Hindlimb muscle (tissue), 1 donor: ENCODE results near the gene PCDHGA7. TPM values are rescaled to one million over a fixed set of nuclear protein-coding genes. Genes with fewer than 3 reads are reported as not detected.
"Not testable (repeated sequence)": the region's sequence is repeated elsewhere in the genome, so short reads cannot be mapped to it uniquely, and the experiment has no call there.

Source experiments
- DNase-seq: peaks from one replicate; pipeline ENCODE4 v3.0.0-alpha.2; 2013
- polyA plus RNA-seq: library from polyadenylated mRNA; unstranded; fragments of 120-200 nt; gene quantifications from one replicate; pipeline ENCODE4 v1.2.1, GENCODE V29; 2013; ENCODE audit not compliant: insufficient read length

Gene PCDHGA7
- polyA plus RNA-seq, 1 donor = 1.6 TPM

DNA sequence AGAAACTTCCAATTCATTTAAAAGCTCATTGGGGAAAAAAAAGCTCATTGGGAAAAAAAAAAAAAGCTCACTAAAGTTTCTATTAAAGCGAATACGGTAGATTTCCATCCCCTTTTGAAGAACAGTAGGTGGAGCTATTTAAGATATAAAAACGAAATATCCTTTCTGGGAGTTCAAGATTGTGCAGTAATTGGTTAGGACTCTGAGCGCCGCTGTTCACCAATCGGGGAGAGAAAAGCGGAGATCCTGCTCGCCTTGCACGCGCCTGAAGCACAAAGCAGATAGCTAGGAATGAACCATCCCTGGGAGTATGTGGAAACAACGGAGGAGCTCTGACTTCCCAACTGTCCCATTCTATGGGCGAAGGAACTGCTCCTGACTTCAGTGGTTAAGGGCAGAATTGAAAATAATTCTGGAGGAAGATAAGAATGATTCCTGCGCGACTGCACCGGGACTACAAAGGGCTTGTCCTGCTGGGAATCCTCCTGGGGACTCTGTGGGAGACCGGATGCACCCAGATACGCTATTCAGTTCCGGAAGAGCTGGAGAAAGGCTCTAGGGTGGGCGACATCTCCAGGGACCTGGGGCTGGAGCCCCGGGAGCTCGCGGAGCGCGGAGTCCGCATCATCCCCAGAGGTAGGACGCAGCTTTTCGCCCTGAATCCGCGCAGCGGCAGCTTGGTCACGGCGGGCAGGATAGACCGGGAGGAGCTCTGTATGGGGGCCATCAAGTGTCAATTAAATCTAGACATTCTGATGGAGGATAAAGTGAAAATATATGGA is 48.0 kb downstream of the PCDHGA7 start, which contains the start of gene PCDHGA12:
PCDHGA12 (plus strand) TSS at position 176 of the 782 bp plus-strand sequence; CDS start at position 429, 253 bp downstream.
- peak; percentile 15 for DNase-seq

DNA sequence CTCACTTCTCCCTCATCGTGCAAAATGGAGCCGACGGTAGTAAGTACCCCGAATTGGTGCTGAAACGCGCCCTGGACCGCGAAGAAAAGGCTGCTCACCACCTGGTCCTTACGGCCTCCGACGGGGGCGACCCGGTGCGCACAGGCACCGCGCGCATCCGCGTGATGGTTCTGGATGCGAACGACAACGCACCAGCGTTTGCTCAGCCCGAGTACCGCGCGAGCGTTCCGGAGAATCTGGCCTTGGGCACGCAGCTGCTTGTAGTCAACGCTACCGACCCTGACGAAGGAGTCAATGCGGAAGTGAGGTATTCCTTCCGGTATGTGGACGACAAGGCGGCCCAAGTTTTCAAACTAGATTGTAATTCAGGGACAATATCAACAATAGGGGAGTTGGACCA is 48.7 kb downstream of the PCDHGA7 start:
- no peak for DNase-seq

DNA sequence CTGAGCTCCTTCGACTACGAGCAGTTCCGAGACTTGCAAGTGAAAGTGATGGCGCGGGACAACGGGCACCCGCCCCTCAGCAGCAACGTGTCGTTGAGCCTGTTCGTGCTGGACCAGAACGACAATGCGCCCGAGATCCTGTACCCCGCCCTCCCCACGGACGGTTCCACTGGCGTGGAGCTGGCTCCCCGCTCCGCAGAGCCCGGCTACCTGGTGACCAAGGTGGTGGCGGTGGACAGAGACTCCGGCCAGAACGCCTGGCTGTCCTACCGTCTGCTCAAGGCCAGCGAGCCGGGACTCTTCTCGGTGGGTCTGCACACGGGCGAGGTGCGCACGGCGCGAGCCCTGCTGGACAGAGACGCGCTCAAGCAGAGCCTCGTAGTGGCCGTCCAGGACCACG is 49.8 kb downstream of the PCDHGA7 start:
- DNase-seq = not testable (repeated sequence)

DNA sequence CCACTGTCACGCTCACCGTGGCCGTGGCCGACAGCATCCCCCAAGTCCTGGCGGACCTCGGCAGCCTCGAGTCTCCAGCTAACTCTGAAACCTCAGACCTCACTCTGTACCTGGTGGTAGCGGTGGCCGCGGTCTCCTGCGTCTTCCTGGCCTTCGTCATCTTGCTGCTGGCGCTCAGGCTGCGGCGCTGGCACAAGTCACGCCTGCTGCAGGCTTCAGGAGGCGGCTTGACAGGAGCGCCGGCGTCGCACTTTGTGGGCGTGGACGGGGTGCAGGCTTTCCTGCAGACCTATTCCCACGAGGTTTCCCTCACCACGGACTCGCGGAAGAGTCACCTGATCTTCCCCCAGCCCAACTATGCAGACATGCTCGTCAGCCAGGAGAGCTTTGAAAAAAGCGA is 50.2 kb downstream of the PCDHGA7 start:
- not testable (repeated sequence) for DNase-seq

- DNase-seq = no peak
Measured at GRCh38 chr5:141434006-141434405, 51.5 kb downstream of the PCDHGA7 start.

Other genes starting within 250 kb of the PCDHGA7 start
- 3.2 TPM for gene PCDHB5, start 247.5 kb upstream of the PCDHGA7 start, polyA plus RNA-seq
- 2.4 TPM for gene PCDHB6, start 232.7 kb upstream of the PCDHGA7 start, polyA plus RNA-seq
- 3.2 TPM for gene PCDHB7, start 210.1 kb upstream of the PCDHGA7 start, polyA plus RNA-seq
- gene PCDHB8, start 205.0 kb upstream of the PCDHGA7 start, polyA plus RNA-seq = 2.1 TPM
- gene PCDHB16, start 200.4 kb upstream of the PCDHGA7 start, polyA plus RNA-seq = 3.9 TPM
- gene PCDHB9, start 195.6 kb upstream of the PCDHGA7 start, polyA plus RNA-seq = 3.2 TPM
- gene PCDHB10, start 190.4 kb upstream of the PCDHGA7 start, polyA plus RNA-seq = 5.3 TPM
- gene PCDHB11, start 183.1 kb upstream of the PCDHGA7 start, polyA plus RNA-seq = 4.4 TPM
- gene PCDHB12, start 174.0 kb upstream of the PCDHGA7 start, polyA plus RNA-seq = 4.7 TPM
- 2.8 TPM for gene PCDHB13, start 168.8 kb upstream of the PCDHGA7 start, polyA plus RNA-seq
- gene PCDHB14, start 159.4 kb upstream of the PCDHGA7 start, polyA plus RNA-seq = 7.5 TPM
- gene PCDHB15, start 137.3 kb upstream of the PCDHGA7 start, polyA plus RNA-seq = 9.4 TPM
- gene SLC25A2, start 78.7 kb upstream of the PCDHGA7 start, polyA plus RNA-seq = not detected
- 76.5 TPM for gene TAF7, start 62.0 kb upstream of the PCDHGA7 start, polyA plus RNA-seq
- gene PCDHGA1, start 52.2 kb upstream of the PCDHGA7 start, polyA plus RNA-seq = 0.77 TPM
- gene PCDHGA2, start 44.0 kb upstream of the PCDHGA7 start, polyA plus RNA-seq = 2.1 TPM
- gene PCDHGA3, start 38.9 kb upstream of the PCDHGA7 start, polyA plus RNA-seq = 1.0 TPM
- 0.45 TPM for gene PCDHGB1, start 32.6 kb upstream of the PCDHGA7 start, polyA plus RNA-seq
- 1.6 TPM for gene PCDHGA4, start 27.7 kb upstream of the PCDHGA7 start, polyA plus RNA-seq
- 2.8 TPM for gene PCDHGB2, start 22.7 kb upstream of the PCDHGA7 start, polyA plus RNA-seq
- gene PCDHGA5, start 18.6 kb upstream of the PCDHGA7 start, polyA plus RNA-seq = 2.6 TPM
- 1.8 TPM for gene PCDHGB3, start 12.5 kb upstream of the PCDHGA7 start, polyA plus RNA-seq
- 4.4 TPM for gene PCDHGA6, start 8.9 kb upstream of the PCDHGA7 start, polyA plus RNA-seq
- 2.6 TPM for gene PCDHGB4, start 5.0 kb downstream of the PCDHGA7 start, polyA plus RNA-seq
- 0.80 TPM for gene PCDHGA8, start 9.9 kb downstream of the PCDHGA7 start, polyA plus RNA-seq
- gene PCDHGB5, start 15.2 kb downstream of the PCDHGA7 start, polyA plus RNA-seq = 4.1 TPM
- gene PCDHGA9, start 20.0 kb downstream of the PCDHGA7 start, polyA plus RNA-seq = 4.4 TPM
- 4.0 TPM for gene PCDHGB6, start 25.3 kb downstream of the PCDHGA7 start, polyA plus RNA-seq
- gene PCDHGA10, start 30.2 kb downstream of the PCDHGA7 start, polyA plus RNA-seq = 1.6 TPM
- gene PCDHGB7, start 34.9 kb downstream of the PCDHGA7 start, polyA plus RNA-seq = 9.9 TPM
- 3.0 TPM for gene PCDHGA11, start 38.3 kb downstream of the PCDHGA7 start, polyA plus RNA-seq
- gene PCDHGA12, start 47.8 kb downstream of the PCDHGA7 start, polyA plus RNA-seq = 2.4 TPM
- 119 TPM for gene PCDHGC3, start 93.2 kb downstream of the PCDHGA7 start, polyA plus RNA-seq
- gene PCDHGC4, start 102.3 kb downstream of the PCDHGA7 start, polyA plus RNA-seq = 1.7 TPM
- 1.1 TPM for gene PCDHGC5, start 106.3 kb downstream of the PCDHGA7 start, polyA plus RNA-seq
- 22.7 TPM for gene DIAPH1, start 236.3 kb downstream of the PCDHGA7 start, polyA plus RNA-seq